ENCODE data around the gene ZC3HAV1.
"Not testable (repeated sequence)": the region's sequence is repeated elsewhere in the genome, so short reads cannot be mapped to it uniquely, and the experiment has no call there.

ZC3HAV1 gene

DNA sequence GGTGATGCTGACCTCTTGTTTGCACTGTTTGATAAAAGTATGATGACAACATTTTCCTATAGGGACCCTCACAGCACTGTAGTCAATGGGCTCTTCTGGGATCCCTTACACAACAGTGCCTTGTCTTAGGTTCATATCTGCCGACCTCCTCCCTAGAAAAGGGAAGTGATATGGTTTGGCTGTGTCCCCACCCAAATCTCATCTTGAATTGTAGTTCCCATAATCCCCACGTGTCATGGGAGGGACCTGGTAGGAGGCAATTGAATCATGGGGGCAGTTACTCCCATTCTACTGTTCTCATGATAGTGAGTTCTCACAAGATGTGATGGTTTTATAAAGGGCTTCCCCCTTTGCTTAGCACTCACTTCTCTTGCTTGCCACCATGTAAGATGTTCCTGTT, 23.1 kb downstream of the ZC3HAV1 start:
- DNase-seq (ENCODE audit: low read depth) = no peak
- no peak overlapping the region for H3K4me3 ChIP-seq (ENCODE audit: low read depth, low read length)
- TF ChIP-seq, protein P1, sequence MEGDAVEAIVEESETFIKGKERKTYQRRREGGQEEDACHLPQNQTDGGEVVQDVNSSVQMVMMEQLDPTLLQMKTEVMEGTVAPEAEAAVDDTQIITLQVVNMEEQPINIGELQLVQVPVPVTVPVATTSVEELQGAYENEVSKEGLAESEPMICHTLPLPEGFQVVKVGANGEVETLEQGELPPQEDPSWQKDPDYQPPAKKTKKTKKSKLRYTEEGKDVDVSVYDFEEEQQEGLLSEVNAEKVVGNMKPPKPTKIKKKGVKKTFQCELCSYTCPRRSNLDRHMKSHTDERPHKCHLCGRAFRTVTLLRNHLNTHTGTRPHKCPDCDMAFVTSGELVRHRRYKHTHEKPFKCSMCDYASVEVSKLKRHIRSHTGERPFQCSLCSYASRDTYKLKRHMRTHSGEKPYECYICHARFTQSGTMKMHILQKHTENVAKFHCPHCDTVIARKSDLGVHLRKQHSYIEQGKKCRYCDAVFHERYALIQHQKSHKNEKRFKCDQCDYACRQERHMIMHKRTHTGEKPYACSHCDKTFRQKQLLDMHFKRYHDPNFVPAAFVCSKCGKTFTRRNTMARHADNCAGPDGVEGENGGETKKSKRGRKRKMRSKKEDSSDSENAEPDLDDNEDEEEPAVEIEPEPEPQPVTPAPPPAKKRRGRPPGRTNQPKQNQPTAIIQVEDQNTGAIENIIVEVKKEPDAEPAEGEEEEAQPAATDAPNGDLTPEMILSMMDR (IDR thresholded peaks at IDR 0.05; ENCODE audit: low read depth, low read length, missing control alignments) = no peak

DNA sequence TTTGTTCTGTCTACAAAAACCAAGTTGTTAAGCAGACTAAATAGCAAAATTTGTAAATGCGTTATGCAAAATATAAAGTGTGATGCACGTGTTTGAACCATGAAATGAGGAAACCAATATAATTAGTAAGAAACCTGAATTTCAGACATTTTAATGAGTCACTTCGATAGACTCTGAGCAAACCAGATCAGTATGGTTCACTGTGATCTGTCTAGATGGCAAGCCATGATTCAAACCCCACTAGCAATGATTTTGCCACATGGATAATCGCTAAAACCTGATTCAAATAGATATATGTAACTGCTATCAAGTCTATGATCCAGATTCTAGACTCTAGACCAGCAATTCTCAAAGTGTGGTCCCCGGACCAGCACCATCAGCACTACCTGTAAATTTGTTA, 24.8 kb downstream of the ZC3HAV1 start:
- TF ChIP-seq, protein P1 (IDR thresholded peaks at IDR 0.05; ENCODE audit: low read depth, low read length, missing control alignments) = no peak
- H3K4me3 ChIP-seq (ENCODE audit: low read depth, low read length) = no peak overlapping the region
- DNase-seq (ENCODE audit: low read depth) = no peak

DNA sequence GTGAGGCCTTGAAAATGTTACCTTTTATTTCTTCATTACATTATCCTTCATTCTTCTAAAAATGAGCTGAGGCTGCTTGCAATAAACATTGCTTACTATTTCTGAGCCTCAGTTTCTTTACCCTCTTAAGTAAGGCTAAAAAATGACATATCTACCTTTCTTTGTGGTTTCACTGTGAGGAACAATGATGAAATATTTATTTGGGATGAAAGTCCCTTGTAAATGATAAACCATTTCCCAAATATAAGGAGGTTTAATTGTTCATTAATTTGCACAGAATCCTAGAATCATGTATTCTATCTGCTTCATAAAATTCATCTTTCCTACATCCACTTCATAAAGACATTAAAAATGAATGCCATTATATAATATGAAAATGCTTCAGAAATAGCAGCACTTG, 27.9 kb downstream of the ZC3HAV1 start:
- TF ChIP-seq, protein P1 (IDR thresholded peaks at IDR 0.05; ENCODE audit: low read depth, low read length, missing control alignments) = no peak

DNA sequence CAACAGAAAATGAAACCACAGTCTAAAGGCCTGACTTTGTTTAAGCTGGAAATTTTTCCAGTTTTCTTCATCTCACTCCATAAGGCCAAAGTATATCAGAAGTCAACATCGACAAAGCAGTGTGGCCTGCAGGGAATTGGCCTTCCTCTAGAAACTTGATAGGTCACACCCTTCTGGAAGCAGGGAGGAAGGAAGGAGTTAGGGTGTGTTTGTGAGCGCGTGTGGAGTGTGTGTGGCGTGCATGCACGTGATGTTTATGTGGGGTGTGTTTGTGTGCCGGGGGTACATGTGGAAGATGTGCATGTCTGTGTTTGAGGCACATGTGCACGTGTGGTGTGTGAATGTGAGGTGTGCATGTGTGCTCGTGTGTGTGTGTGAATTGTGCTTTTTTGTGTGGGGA, 28.6 kb downstream of the ZC3HAV1 start:
- H3K4me3 ChIP-seq (ENCODE audit: low read depth, low read length) = no peak overlapping the region
- TF ChIP-seq, protein P1 (IDR thresholded peaks at IDR 0.05; ENCODE audit: low read depth, low read length, missing control alignments) = no peak
- no peak for DNase-seq (ENCODE audit: low read depth)

More for the DNA sequence above, 27.9 kb downstream of the ZC3HAV1 start:
- no peak overlapping the region for H3K4me3 ChIP-seq (ENCODE audit: low read depth, low read length)
- no peak for DNase-seq (ENCODE audit: low read depth)

DNA sequence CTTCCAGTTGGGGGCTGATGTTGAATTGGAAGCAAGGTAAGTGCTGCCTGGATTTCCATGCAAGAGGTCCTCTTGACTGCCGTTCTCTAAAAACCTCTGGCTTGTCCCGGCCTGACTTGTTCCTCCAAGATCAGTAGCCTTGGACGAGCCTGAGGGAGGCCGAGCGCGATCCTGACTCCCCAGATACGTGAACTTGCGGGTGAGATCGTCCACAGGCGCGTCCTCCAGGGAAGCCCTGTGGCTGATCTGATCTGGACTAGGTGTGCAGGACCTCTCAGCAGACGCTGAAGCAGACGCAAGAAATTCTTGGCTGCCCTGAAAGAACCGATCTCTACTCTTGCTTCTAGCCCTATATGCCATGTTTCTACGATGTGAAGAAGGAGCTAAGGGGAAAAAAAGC, 29.7 kb downstream of the ZC3HAV1 start:
- no peak for DNase-seq (ENCODE audit: low read depth)
- TF ChIP-seq, protein P1 (IDR thresholded peaks at IDR 0.05; ENCODE audit: low read depth, low read length, missing control alignments) = no peak
- H3K4me3 ChIP-seq (ENCODE audit: low read depth, low read length) = no peak overlapping the region

DNA sequence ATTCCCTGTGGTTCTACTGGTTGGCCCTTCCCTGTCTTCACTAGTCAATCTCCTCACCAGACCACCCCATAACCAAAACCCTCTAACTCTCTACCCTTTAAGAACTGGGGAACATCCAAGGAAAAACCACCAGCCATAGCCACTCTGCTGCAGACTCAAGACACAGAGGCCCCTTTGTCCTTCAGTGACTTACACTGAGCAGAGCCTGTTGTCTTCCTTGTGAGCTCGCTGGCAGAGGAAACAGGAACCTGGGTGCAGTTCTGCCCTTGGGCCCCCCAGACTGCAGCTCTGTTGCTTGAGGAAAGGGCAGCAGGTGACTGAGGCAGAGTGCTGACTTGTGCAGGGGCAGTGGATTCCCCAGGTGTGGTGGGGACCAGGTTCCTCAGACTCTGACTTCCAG, 30.6 kb downstream of the ZC3HAV1 start:
- TF ChIP-seq, protein P1 (IDR thresholded peaks at IDR 0.05; ENCODE audit: low read depth, low read length, missing control alignments) = no peak
- no peak for DNase-seq (ENCODE audit: low read depth)
- H3K4me3 ChIP-seq (ENCODE audit: low read depth, low read length) = no peak overlapping the region

DNA sequence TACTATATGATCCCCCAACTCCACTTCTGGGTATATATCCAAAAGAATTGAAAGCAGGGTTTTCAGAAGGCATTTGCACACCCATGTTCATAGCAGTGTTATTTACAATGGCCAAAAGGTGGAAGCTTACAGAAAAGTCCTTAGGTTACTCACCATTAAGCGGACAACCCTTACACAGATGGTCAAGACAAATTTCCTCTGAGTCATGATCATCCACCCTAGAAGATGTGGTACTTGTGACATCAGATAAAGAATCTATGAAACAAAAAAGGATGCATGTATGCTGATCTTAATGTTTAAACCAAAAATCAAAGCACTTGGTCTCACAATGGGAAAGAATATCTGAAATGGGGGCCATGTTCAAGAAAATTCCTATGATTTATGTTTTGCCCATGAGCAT, 31.1 kb downstream of the ZC3HAV1 start:
- TF ChIP-seq, protein P1 (IDR thresholded peaks at IDR 0.05; ENCODE audit: low read depth, low read length, missing control alignments) = no peak
- no peak overlapping the region for H3K4me3 ChIP-seq (ENCODE audit: low read depth, low read length)
- DNase-seq (ENCODE audit: low read depth) = no peak

DNA sequence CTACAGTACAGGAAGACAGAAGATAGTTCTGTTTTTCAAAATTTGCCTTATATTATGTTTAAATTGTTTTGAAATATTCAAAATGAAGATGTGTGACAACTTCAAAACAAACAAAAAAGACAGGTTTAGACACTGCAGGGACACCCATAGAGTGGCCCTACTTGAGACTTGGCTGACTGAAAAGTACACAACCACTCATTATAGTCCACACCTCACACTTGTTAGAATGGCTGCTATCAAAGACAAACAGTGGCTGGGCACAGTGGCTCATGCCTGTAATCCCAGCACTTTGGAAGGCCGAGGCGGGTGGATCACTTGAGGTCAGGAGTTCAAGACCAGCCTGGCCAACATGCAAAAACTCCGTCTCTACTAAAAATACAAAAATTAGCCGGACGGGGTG, 31.8 kb downstream of the ZC3HAV1 start:
- H3K4me3 ChIP-seq (ENCODE audit: low read depth, low read length); DNase-seq (ENCODE audit: low read depth): not testable (repeated sequence)

Data from GM12864 (cell line).